Natural killer cell treated with Interleukin-12 subunit alpha and Interleukin-12 subunit beta and Interleukin-15 and Interleukin-18, amount 100 ng/mL, for 72 hours (primary cell): ENCODE results near the gene FBXL13. TPM values are rescaled to one million over a fixed set of nuclear protein-coding genes. Genes with fewer than 3 reads are reported as not detected.
"Not testable (repeated sequence)": the region's sequence is repeated elsewhere in the genome, so short reads cannot be mapped to it uniquely, and the experiment has no call there.

ENCODE experiments used
- ATAC-seq, 2 donors: fragments of 150-1000 bp; cut with Tn5 transposase in 1 of 2; sonication (Bioruptor Pico), chemical (Tn5 transposase) in 1 of 2; 2 replicates each; pipeline ENCODE4 v1.10.0; 2021
- DNase-seq: peaks from one replicate; pipeline ENCODE4 v3.0.0; 2022; ENCODE audit warnings: low spot score
- H3K27ac Mint-ChIP-seq, 2 donors: 1 replicate in 1 of 2; 2 replicates in 1 of 2; pipeline ENCODE4 v1.8.0; 2022; ENCODE audit warnings: mixed read lengths in 2 of 2, mild to moderate bottlenecking in 1 of 2, moderate library complexity in 1 of 2
- H3K27me3 Mint-ChIP-seq, 2 donors: 1 replicate in 1 of 2; 2 replicates in 1 of 2; pipeline ENCODE4 v1.8.0; 2022; ENCODE audit warnings: mixed read lengths in 2 of 2
- H3K36me3 Mint-ChIP-seq: one replicate; pipeline ENCODE4 v1.8.0; 2022; ENCODE audit warnings: mixed read lengths
- H3K4me1 Mint-ChIP-seq, 2 donors: 1 replicate in 1 of 2; 2 replicates in 1 of 2; pipeline ENCODE4 v1.8.0; 2022; ENCODE audit warnings: low read depth in 2 of 2, mixed read lengths in 2 of 2, mild to moderate bottlenecking in 1 of 2
- H3K4me3 Mint-ChIP-seq: one replicate; pipeline ENCODE4 v1.8.0; 2022; ENCODE audit warnings: mixed read lengths
- H3K9me3 Mint-ChIP-seq: 2 replicates; pipeline ENCODE4 v1.8.0; 2022; ENCODE audit warnings: mixed read lengths
- total RNA-seq, 2 donors: library from RNA; stranded (reverse); gene quantifications; one replicate each; pipeline ENCODE4 v1.2.3, GENCODE V29; 2022

FBXL13 gene
- total RNA-seq, 2 donors from 2014 or later, result 0.43 to 0.86 TPM

GRCh38 chr7:103100348-103100747 is 25.8 kb upstream of the FBXL13 start:
- H3K9me3 Mint-ChIP-seq, result no peaks in the 10 kb centered on the region

GRCh38 chr7:103097041-103097440 is 22.4 kb upstream of the FBXL13 start:
- no peak overlapping the region for H3K27ac Mint-ChIP-seq
- ATAC-seq (no peak), DNase-seq (no peak)
- no peaks in the 10 kb centered on the region for H3K9me3 Mint-ChIP-seq
- no peaks in the 10 kb centered on the region for H3K4me1 Mint-ChIP-seq
- H3K27me3 Mint-ChIP-seq, result no peaks in the 10 kb centered on the region
- no peaks in the 10 kb centered on the region for H3K36me3 Mint-ChIP-seq
- H3K4me3 Mint-ChIP-seq, result no peak overlapping the region

More at GRCh38 chr7:103100348-103100747, 25.8 kb upstream of the FBXL13 start:
- Mint-ChIP-seq H3K36me3 (no peaks in the 10 kb centered on the region), H3K4me3 (no peak overlapping the region), H3K27me3 (no peaks in the 10 kb centered on the region), H3K4me1 (no peaks in the 10 kb centered on the region), H3K27ac (no peak overlapping the region)
- ATAC-seq, result no peak
- no peak for DNase-seq

- not testable (repeated sequence) for H3K9me3 Mint-ChIP-seq, H3K4me3 Mint-ChIP-seq, H3K4me1 Mint-ChIP-seq, H3K36me3 Mint-ChIP-seq, DNase-seq, H3K27me3 Mint-ChIP-seq, H3K27ac Mint-ChIP-seq, ATAC-seq
Observed at GRCh38 chr7:103095558-103095957, 21.0 kb upstream of the FBXL13 start.

GRCh38 chr7:103094102-103094501 is 19.5 kb upstream of the FBXL13 start:
- DNase-seq (no peak), ATAC-seq (no peak)
- Mint-ChIP-seq H3K27ac (no peak overlapping the region), H3K9me3 (no peaks in the 10 kb centered on the region), H3K27me3 (no peaks in the 10 kb centered on the region), H3K4me3 (no peak overlapping the region), H3K36me3 (peaks cover 4% of the 10 kb centered on the region), H3K4me1 (no peaks in the 10 kb centered on the region)

- DNase-seq (no peak), ATAC-seq (no peak)
- Mint-ChIP-seq H3K27me3 (no peaks in the 10 kb centered on the region), H3K4me1 (no peaks in the 10 kb centered on the region), H3K27ac (no peak overlapping the region), H3K4me3 (no peak overlapping the region), H3K9me3 (no peaks in the 10 kb centered on the region), H3K36me3 (peaks cover 4% of the 10 kb centered on the region)
Observed at GRCh38 chr7:103093429-103093828, 18.8 kb upstream of the FBXL13 start.

GRCh38 chr7:103092321-103092720 is 17.7 kb upstream of the FBXL13 start:
- H3K9me3 Mint-ChIP-seq, H3K36me3 Mint-ChIP-seq, ATAC-seq, H3K27ac Mint-ChIP-seq, H3K4me1 Mint-ChIP-seq, H3K27me3 Mint-ChIP-seq, H3K4me3 Mint-ChIP-seq, DNase-seq: not testable (repeated sequence)

- H3K4me1 Mint-ChIP-seq, result peaks cover 10 to 12% of the 10 kb centered on the region in 2 donors
- H3K27me3 Mint-ChIP-seq, result no peaks in the 10 kb centered on the region
- ATAC-seq (no peak), DNase-seq (no peak)
- no peak overlapping the region for H3K27ac Mint-ChIP-seq
- no peak overlapping the region for H3K4me3 Mint-ChIP-seq
- no peaks in the 10 kb centered on the region for H3K36me3 Mint-ChIP-seq
- no peaks in the 10 kb centered on the region for H3K9me3 Mint-ChIP-seq
Observed at GRCh38 chr7:103083210-103083609, 8.6 kb upstream of the FBXL13 start.

- Mint-ChIP-seq H3K4me1 (peaks cover 11 to 18% of the 10 kb centered on the region in 2 donors), H3K27ac (no peak overlapping the region), H3K4me3 (no peak overlapping the region), H3K9me3 (no peaks in the 10 kb centered on the region), H3K27me3 (no peaks in the 10 kb centered on the region), H3K36me3 (no peaks in the 10 kb centered on the region)
- no peak for ATAC-seq
- no peak for DNase-seq
Observed at GRCh38 chr7:103082497-103082896, 7.9 kb upstream of the FBXL13 start.

GRCh38 chr7:103080923-103081322 is 6.3 kb upstream of the FBXL13 start:
- Mint-ChIP-seq H3K4me3 (no peak overlapping the region), H3K27ac (no peak overlapping the region), H3K4me1 (peaks cover 12 to 20% of the 10 kb centered on the region in 2 donors), H3K27me3 (no peaks in the 10 kb centered on the region), H3K36me3 (no peaks in the 10 kb centered on the region), H3K9me3 (no peaks in the 10 kb centered on the region)
- ATAC-seq, result no peak
- DNase-seq, result no peak

GRCh38 chr7:103079836-103080235 is 5.2 kb upstream of the FBXL13 start:
- DNase-seq, result no peak
- H3K36me3 Mint-ChIP-seq, result no peaks in the 10 kb centered on the region
- no peak overlapping the region for H3K4me3 Mint-ChIP-seq
- peaks cover 18 to 27% of the 10 kb centered on the region in 2 donors for H3K4me1 Mint-ChIP-seq
- ATAC-seq, result no peak
- no peaks in the 10 kb centered on the region for H3K9me3 Mint-ChIP-seq
- no peak overlapping the region for H3K27ac Mint-ChIP-seq
- H3K27me3 Mint-ChIP-seq, result no peaks in the 10 kb centered on the region

GRCh38 chr7:103078226-103078625 is 3.6 kb upstream of the FBXL13 start:
- not testable (repeated sequence) for H3K27me3 Mint-ChIP-seq, H3K4me3 Mint-ChIP-seq, ATAC-seq, H3K27ac Mint-ChIP-seq, DNase-seq, H3K36me3 Mint-ChIP-seq, H3K9me3 Mint-ChIP-seq
- H3K4me1 Mint-ChIP-seq, result peaks cover 28 to 39% of the 10 kb centered on the region in 2 donors

- no peaks in the 10 kb centered on the region for H3K27me3 Mint-ChIP-seq
- no peak overlapping the region for H3K27ac Mint-ChIP-seq
- H3K9me3 Mint-ChIP-seq, result no peaks in the 10 kb centered on the region
- ATAC-seq, result no peak
- no peaks in the 10 kb centered on the region for H3K36me3 Mint-ChIP-seq
- H3K4me1 Mint-ChIP-seq, result peaks cover 21 to 34% of the 10 kb centered on the region in 2 donors
- no peak for DNase-seq
- no peak overlapping the region for H3K4me3 Mint-ChIP-seq
Observed at GRCh38 chr7:103077318-103077717, 2.7 kb upstream of the FBXL13 start.

GRCh38 chr7:103076764-103077163 is 2.2 kb upstream of the FBXL13 start:
- Mint-ChIP-seq H3K36me3 (no peaks in the 10 kb centered on the region), H3K27ac (peak overlapping the region in 1 of 2 donors; percentile 93)

GRCh38 chr7:103075337-103075918 is 832 bp upstream of the FBXL13 start:
- H3K9me3 Mint-ChIP-seq, result no peaks in the 10 kb centered on the region
- H3K27me3 Mint-ChIP-seq, result no peaks in the 10 kb centered on the region
- H3K4me3 Mint-ChIP-seq, result peak overlapping the region; percentile 97
- peak overlapping the region; percentile 89 to 93 for H3K27ac Mint-ChIP-seq
- ATAC-seq (peak; percentile 74 to 78), DNase-seq (peak; percentile 84)
- peaks cover 21 to 30% of the 10 kb centered on the region in 2 donors for H3K4me1 Mint-ChIP-seq
- no peaks in the 10 kb centered on the region for H3K36me3 Mint-ChIP-seq

More at GRCh38 chr7:103076764-103077163, 2.2 kb upstream of the FBXL13 start:
- ATAC-seq, result no peak
- Mint-ChIP-seq H3K9me3 (no peaks in the 10 kb centered on the region), H3K27me3 (no peaks in the 10 kb centered on the region), H3K4me1 (peaks cover 21 to 30% of the 10 kb centered on the region in 2 donors), H3K4me3 (no peak overlapping the region)
- DNase-seq, result no peak

GRCh38 chr7:103073989-103074518 is 542 bp downstream of the FBXL13 start:
- Mint-ChIP-seq H3K27me3 (no peaks in the 10 kb centered on the region), H3K4me3 (peak overlapping the region; percentile 97), H3K27ac (peak overlapping the region; percentile 23 to 69), H3K36me3 (no peaks in the 10 kb centered on the region), H3K4me1 (peaks cover 21 to 30% of the 10 kb centered on the region in 2 donors), H3K9me3 (no peaks in the 10 kb centered on the region)
- DNase-seq (no peak), ATAC-seq (no peak)
